ENCODE results near the gene TBC1D22A.

TBC1D22A gene

GRCh38 chr22:47218671-47219070 is 456.2 kb downstream of the TBC1D22A start:
- TF ChIP-seq PPARA (CRISPR knock-in tag; IDR thresholded peaks at IDR 0.05; ENCODE audit: borderline replicate concordance) (no peak), CSDC2 (CRISPR knock-in tag; IDR thresholded peaks at IDR 0.05) (no peak)
- ATAC-seq = no peak

DNA sequence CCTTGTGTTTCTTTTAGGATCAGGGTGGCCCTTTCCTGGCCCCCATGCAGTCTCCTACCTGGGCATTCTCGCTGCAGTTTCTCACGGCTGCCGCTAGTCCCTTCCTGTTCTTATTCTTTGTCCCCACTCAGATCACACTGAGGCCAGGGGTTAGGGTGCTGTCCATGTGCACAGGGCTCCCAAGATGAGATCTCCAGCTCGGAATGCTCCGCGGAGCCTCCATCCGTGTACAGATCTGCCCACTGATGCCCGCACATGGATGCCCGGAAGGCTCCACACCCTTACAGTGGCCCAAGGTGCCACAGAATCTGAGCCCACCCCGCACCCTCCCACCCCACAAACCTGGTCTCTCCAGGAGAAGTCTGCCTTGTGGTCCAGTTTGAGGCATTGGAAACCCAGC is 457.3 kb downstream of the TBC1D22A start:
- ATAC-seq = no peak
- TF ChIP-seq, protein P1, sequence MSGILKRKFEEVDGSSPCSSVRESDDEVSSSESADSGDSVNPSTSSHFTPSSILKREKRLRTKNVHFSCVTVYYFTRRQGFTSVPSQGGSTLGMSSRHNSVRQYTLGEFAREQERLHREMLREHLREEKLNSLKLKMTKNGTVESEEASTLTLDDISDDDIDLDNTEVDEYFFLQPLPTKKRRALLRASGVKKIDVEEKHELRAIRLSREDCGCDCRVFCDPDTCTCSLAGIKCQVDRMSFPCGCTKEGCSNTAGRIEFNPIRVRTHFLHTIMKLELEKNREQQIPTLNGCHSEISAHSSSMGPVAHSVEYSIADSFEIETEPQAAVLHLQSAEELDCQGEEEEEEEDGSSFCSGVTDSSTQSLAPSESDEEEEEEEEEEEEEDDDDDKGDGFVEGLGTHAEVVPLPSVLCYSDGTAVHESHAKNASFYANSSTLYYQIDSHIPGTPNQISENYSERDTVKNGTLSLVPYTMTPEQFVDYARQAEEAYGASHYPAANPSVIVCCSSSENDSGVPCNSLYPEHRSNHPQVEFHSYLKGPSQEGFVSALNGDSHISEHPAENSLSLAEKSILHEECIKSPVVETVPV (CRISPR knock-in tag; IDR thresholded peaks at IDR 0.05) = no peak
- TF ChIP-seq POU6F1 (CRISPR knock-in tag; IDR thresholded peaks at IDR 0.05; ENCODE audit: borderline replicate concordance, low read depth) (no peak), RARB (CRISPR knock-in tag; IDR thresholded peaks at IDR 0.05) (no peak), PPARA (CRISPR knock-in tag; IDR thresholded peaks at IDR 0.05; ENCODE audit: borderline replicate concordance) (no peak), ZC3H10 (CRISPR knock-in tag; IDR thresholded peaks at IDR 0.05) (no peak), ZFP3 (CRISPR knock-in tag; IDR thresholded peaks at IDR 0.05) (no peak), CSDC2 (CRISPR knock-in tag; IDR thresholded peaks at IDR 0.05) (no peak), SNAI2 (CRISPR knock-in tag; IDR thresholded peaks at IDR 0.05) (no peak), ZNF8 (CRISPR knock-in tag; IDR thresholded peaks at IDR 0.05) (no peak), ZNF70 (CRISPR knock-in tag; IDR thresholded peaks at IDR 0.05) (no peak), TCF4 (CRISPR knock-in tag; IDR thresholded peaks at IDR 0.05; ENCODE audit: borderline replicate concordance) (no peak), ZNF565 (CRISPR knock-in tag; conservative IDR thresholded peaks at IDR 0.05; ENCODE audit: low read depth) (no peak), BACH2 (CRISPR knock-in tag; IDR thresholded peaks at IDR 0.05; ENCODE audit: borderline replicate concordance) (no peak), ISL1 (CRISPR knock-in tag; IDR thresholded peaks at IDR 0.05) (no peak), OSR1 (CRISPR knock-in tag; IDR thresholded peaks at IDR 0.05) (no peak)
- TF ChIP-seq, protein P2, sequence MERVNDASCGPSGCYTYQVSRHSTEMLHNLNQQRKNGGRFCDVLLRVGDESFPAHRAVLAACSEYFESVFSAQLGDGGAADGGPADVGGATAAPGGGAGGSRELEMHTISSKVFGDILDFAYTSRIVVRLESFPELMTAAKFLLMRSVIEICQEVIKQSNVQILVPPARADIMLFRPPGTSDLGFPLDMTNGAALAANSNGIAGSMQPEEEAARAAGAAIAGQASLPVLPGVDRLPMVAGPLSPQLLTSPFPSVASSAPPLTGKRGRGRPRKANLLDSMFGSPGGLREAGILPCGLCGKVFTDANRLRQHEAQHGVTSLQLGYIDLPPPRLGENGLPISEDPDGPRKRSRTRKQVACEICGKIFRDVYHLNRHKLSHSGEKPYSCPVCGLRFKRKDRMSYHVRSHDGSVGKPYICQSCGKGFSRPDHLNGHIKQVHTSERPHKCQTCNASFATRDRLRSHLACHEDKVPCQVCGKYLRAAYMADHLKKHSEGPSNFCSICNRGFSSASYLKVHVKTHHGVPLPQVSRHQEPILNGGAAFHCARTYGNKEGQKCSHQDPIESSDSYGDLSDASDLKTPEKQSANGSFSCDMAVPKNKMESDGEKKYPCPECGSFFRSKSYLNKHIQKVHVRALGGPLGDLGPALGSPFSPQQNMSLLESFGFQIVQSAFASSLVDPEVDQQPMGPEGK (CRISPR knock-in tag; IDR thresholded peaks at IDR 0.05; ENCODE audit: borderline replicate concordance) = no peak
- TF ChIP-seq, protein P3, sequence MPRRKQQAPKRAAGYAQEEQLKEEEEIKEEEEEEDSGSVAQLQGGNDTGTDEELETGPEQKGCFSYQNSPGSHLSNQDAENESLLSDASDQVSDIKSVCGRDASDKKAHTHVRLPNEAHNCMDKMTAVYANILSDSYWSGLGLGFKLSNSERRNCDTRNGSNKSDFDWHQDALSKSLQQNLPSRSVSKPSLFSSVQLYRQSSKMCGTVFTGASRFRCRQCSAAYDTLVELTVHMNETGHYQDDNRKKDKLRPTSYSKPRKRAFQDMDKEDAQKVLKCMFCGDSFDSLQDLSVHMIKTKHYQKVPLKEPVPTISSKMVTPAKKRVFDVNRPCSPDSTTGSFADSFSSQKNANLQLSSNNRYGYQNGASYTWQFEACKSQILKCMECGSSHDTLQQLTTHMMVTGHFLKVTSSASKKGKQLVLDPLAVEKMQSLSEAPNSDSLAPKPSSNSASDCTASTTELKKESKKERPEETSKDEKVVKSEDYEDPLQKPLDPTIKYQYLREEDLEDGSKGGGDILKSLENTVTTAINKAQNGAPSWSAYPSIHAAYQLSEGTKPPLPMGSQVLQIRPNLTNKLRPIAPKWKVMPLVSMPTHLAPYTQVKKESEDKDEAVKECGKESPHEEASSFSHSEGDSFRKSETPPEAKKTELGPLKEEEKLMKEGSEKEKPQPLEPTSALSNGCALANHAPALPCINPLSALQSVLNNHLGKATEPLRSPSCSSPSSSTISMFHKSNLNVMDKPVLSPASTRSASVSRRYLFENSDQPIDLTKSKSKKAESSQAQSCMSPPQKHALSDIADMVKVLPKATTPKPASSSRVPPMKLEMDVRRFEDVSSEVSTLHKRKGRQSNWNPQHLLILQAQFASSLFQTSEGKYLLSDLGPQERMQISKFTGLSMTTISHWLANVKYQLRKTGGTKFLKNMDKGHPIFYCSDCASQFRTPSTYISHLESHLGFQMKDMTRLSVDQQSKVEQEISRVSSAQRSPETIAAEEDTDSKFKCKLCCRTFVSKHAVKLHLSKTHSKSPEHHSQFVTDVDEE (CRISPR knock-in tag; IDR thresholded peaks at IDR 0.05) = no peak
- TF ChIP-seq, protein P4, sequence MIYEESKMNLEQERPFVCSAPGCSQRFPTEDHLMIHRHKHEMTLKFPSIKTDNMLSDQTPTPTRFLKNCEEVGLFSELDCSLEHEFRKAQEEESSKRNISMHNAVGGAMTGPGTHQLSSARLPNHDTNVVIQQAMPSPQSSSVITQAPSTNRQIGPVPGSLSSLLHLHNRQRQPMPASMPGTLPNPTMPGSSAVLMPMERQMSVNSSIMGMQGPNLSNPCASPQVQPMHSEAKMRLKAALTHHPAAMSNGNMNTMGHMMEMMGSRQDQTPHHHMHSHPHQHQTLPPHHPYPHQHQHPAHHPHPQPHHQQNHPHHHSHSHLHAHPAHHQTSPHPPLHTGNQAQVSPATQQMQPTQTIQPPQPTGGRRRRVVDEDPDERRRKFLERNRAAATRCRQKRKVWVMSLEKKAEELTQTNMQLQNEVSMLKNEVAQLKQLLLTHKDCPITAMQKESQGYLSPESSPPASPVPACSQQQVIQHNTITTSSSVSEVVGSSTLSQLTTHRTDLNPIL (CRISPR knock-in tag; IDR thresholded peaks at IDR 0.05; ENCODE audit: low read depth) = no peak

DNA sequence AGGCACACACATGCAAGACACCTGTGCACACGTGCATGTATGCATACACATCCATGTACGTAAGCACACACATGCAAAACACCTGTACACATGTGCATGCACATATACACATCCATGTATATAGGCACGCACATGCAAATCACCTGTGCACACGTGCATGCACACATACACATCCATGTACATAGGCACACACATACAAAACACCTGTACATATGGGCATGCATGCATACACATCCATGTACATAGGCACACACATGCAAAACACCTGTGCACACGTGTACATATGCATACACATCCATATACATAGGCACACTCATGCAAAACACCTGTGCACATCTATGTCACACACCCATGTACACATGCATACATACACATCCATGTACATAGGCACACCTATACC is 458.3 kb downstream of the TBC1D22A start:
- no peak for TF ChIP-seq BACH2 (CRISPR knock-in tag; IDR thresholded peaks at IDR 0.05; ENCODE audit: borderline replicate concordance)
- no peak for TF ChIP-seq SNAI2 (CRISPR knock-in tag; IDR thresholded peaks at IDR 0.05)
- no peak for TF ChIP-seq GLIS3 (CRISPR knock-in tag; IDR thresholded peaks at IDR 0.05)
- TF ChIP-seq, protein P2 (CRISPR knock-in tag; IDR thresholded peaks at IDR 0.05; ENCODE audit: borderline replicate concordance) = no peak
- TF ChIP-seq, protein P3 (CRISPR knock-in tag; IDR thresholded peaks at IDR 0.05) = no peak
- no peak for TF ChIP-seq ZNF8 (CRISPR knock-in tag; IDR thresholded peaks at IDR 0.05)
- no peak for TF ChIP-seq ZFP3 (CRISPR knock-in tag; IDR thresholded peaks at IDR 0.05)
- TF ChIP-seq POU6F1 (CRISPR knock-in tag; IDR thresholded peaks at IDR 0.05; ENCODE audit: borderline replicate concordance, low read depth) = no peak
- no peak for TF ChIP-seq ZNF70 (CRISPR knock-in tag; IDR thresholded peaks at IDR 0.05)
- no peak for TF ChIP-seq RARB (CRISPR knock-in tag; IDR thresholded peaks at IDR 0.05)
- no peak for TF ChIP-seq ARNTL (CRISPR knock-in tag; IDR thresholded peaks at IDR 0.05; ENCODE audit: borderline replicate concordance, low read depth)
- no peak for ATAC-seq
